Common myeloid progenitor, CD34-positive (primary cell): ENCODE measurements around the gene NADSYN1.

ENCODE experiments used
- CTCF ChIA-PET: fragments of 350-600 bp; sonication (Branson Sonifier 250); formaldehyde crosslinking; loops from one replicate; lab custom pipeline; 2021; ENCODE audit warnings: antibody characterized with exemption; lab: Charles Lee
- POLR2A ChIA-PET: fragments of 350-600 bp; sonication (Branson Sonifier 250); formaldehyde crosslinking; loops from one replicate; lab custom pipeline; 2021; ENCODE audit warnings: antibody characterized with exemption; lab: Charles Lee
- DNase-seq, 3 donors: peaks; one replicate each; pipeline versions ENCODE4 v3.0.0 to v3.0.0-alpha.2; 2013
- H3K27ac ChIP-seq, 2 experiments: 1 replicate in 1 of 2; 2 replicates in 1 of 2; pipeline ENCODE4 v1.7.0; 2013; ENCODE audit warnings: inconsistent platforms in 2 of 2, low read length in 2 of 2, mild to moderate bottlenecking in 2 of 2, low read depth in 1 of 2, moderate library complexity in 1 of 2; ENCODE audit not compliant: severe bottlenecking in 2 of 2, insufficient read depth in 1 of 2, poor library complexity in 1 of 2
- H3K27me3 ChIP-seq, 5 experiments: replicated peaks in 2 of 5; 1 replicate in 3 of 5; 2 replicates in 2 of 5; pipeline versions ENCODE4 v1.6.1 to v1.7.0; 2013; ENCODE audit warnings: low read length in 4 of 5, mild to moderate bottlenecking in 2 of 5, moderate library complexity in 2 of 5, inconsistent platforms in 1 of 5; ENCODE audit not compliant: insufficient read depth in 5 of 5, control insufficient read depth in 4 of 5
- H3K36me3 ChIP-seq, 4 experiments: 1 replicate in 2 of 4; 2 replicates in 2 of 4; pipeline versions ENCODE4 v1.6.1 to v1.7.0; 2013; ENCODE audit warnings: low read length in 3 of 4, control low read depth in 1 of 4, mild to moderate bottlenecking in 1 of 4; ENCODE audit not compliant: control insufficient read depth in 4 of 4, insufficient read depth in 4 of 4
- H3K4me1 ChIP-seq, 4 experiments: 1 replicate in 3 of 4; 2 replicates in 1 of 4; pipeline versions ENCODE4 v1.6.1 to v1.7.1; 2013; ENCODE audit warnings: low read length in 3 of 4, mild to moderate bottlenecking in 3 of 4, control low read depth in 1 of 4, inconsistent platforms in 1 of 4, moderate library complexity in 1 of 4; ENCODE audit not compliant: control insufficient read depth in 4 of 4, insufficient read depth in 4 of 4; ENCODE audit errors: control extremely low read depth in 1 of 4
- H3K4me3 ChIP-seq, 7 experiments: 1 replicate in 4 of 7; 2 replicates in 3 of 7; pipeline versions ENCODE4 v1.5.1 to v1.7.0; 2013; ENCODE audit warnings: mild to moderate bottlenecking in 7 of 7, low read length in 6 of 7, moderate library complexity in 6 of 7, inconsistent platforms in 2 of 7, low read depth in 2 of 7, control low read depth in 1 of 7; ENCODE audit not compliant: insufficient read depth in 4 of 7, control insufficient read depth in 1 of 7; ENCODE audit errors: extremely low read depth in 1 of 7
- H3K9me3 ChIP-seq, 5 experiments: 1 replicate in 4 of 5; 2 replicates in 1 of 5; pipeline versions ENCODE4 v1.6.1 to v1.7.1; 2013; ENCODE audit warnings: low read length in 4 of 5, mild to moderate bottlenecking in 2 of 5, inconsistent platforms in 1 of 5, low read depth in 1 of 5, moderate library complexity in 1 of 5; ENCODE audit not compliant: control insufficient read depth in 4 of 5, insufficient read depth in 2 of 5; ENCODE audit errors: control extremely low read depth in 1 of 5
- WGBS: methylation state at CpG from one replicate; pipeline ENCODE4 v1.1.5; 2013; ENCODE audit not compliant: insufficient coverage; 5-methylcytosine and 5-hydroxymethylcytosine counted together

The NADSYN1 gene

DNA sequence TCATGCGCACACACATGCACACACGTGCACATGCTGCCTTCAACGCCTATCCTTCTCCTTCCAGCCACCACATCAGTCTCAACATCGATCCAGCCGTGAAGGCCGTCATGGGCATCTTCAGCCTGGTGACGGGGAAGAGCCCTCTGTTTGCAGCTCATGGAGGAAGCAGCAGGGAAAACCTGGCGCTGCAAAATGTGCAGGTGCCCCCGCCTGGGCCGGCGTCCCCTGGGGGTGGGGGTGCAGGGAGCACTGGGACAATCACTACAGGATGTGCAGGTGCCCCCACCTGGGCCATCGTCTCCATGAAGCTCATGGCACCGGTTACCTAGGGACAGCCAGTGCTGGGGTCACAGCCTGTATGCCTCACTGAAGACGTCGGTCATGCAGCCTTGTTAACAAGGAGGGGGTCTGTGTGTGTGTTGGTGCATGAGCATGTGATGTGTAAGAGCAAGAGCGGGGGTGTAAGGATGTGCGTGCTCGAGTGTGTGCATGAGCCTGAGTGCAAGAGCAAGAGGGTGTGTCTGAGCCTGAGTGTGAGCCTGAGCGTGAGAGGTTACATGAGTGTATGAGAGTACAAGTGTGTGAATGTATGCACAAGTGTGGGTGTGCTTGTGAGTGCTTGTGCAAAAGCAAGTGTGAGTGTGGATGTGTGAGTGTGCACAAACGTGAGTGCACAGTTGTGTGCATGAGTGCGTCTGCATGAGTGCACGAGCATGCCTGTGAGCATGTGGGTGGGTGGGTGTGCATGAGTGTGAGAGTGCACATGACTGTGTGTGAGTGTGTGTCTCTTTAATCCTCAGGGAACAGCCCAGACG, 31.5 kb downstream of the NADSYN1 start:
- Histone ChIP-seq H3K4me1 (no peaks in the 10 kb centered on the region), H3K36me3 (peaks cover 6 to 89% (median 71%) of the 10 kb centered on the region in 4 experiments), H3K9me3 (no peaks in the 10 kb centered on the region), H3K27me3 (no peaks in the 10 kb centered on the region), H3K4me3 (no peak overlapping the region), H3K27ac (no peak overlapping the region)
- CTCF ChIA-PET = no interaction called here
- POLR2A ChIA-PET = no interaction called here
- 96% methylated on average over 20 of the region's 23 CpGs for WGBS
- no peak for DNase-seq

DNA sequence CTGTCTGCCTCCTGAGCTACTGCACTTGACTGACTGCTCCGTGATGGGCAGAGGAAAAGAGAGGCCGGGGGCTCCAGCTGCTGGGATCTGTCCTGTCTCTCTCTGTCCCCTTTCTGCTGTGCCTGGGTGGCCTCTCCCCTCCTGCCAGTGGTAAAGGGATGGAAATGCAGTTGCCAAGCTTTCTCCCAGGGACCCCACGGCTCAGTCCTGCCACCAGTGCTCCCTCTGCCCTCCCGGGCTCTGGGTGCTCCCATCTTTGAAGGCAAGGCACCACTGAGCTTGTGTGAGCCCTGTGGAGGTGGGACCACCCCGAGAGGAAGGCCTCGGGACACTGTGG, 32.0 kb downstream of the NADSYN1 start:
- DNase-seq = no peak

DNA sequence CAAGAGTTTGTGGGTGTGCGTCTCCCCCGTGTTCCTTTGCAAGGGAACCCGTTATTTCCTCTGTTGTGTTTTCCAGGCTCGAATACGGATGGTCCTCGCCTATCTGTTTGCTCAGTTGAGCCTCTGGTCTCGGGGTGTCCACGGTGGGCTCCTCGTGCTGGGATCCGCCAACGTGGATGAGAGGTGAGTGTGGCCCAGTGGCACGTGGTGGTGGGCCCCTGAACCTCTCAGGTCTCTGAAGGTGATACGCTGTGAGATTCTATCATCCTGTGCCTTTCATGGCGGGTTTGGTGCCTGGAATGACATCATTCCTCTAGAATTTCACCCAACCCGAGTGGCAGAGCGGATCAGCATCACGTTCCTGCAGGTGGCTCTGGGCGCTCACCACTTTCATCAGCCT, 32.5 kb downstream of the NADSYN1 start:
- Histone ChIP-seq H3K4me1 (no peaks in the 10 kb centered on the region), H3K36me3 (peaks cover 8 to 92% (median 73%) of the 10 kb centered on the region in 4 experiments), H3K4me3 (no peak overlapping the region), H3K27me3 (no peaks in the 10 kb centered on the region), H3K27ac (no peak overlapping the region), H3K9me3 (no peaks in the 10 kb centered on the region)
- no peak for DNase-seq
- ChIA-PET CTCF (no interaction called here), POLR2A (no interaction called here)
- 98% methylated on average over 18 of the region's 18 CpGs for WGBS

More for the DNA sequence above, 32.0 kb downstream of the NADSYN1 start:
- Histone ChIP-seq H3K27ac (no peak overlapping the region), H3K9me3 (no peaks in the 10 kb centered on the region), H3K4me3 (no peak overlapping the region), H3K36me3 (peaks cover 8 to 89% (median 71%) of the 10 kb centered on the region in 4 experiments), H3K4me1 (no peaks in the 10 kb centered on the region), H3K27me3 (no peaks in the 10 kb centered on the region)
- ChIA-PET CTCF (no interaction called here), POLR2A (no interaction called here)
- WGBS = 96% methylated on average over 5 of the region's 6 CpGs

DNA sequence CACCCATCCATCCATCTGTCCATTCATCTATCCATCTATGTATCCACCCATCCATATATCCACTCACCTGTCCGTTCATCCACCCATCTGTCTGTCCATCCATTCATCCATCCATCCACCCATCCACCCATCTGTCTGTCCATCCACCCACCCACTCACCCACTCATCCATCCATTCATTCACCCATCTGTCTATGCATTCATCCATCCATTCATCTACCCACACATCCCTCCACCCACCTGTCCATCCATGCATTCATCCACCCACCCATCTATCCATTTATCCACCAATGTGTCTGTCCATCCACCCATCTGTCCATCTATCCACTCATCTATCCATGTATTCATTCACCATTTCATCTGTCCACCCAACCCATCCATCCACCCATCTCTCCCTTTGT, 33.3 kb downstream of the NADSYN1 start:
- peaks cover 8 to 93% (median 71%) of the 10 kb centered on the region in 4 experiments for H3K36me3 ChIP-seq
- no peaks in the 10 kb centered on the region for H3K4me1 ChIP-seq
- H3K9me3 ChIP-seq = no peaks in the 10 kb centered on the region
- WGBS = 100% methylated on average over 1 of the region's 1 CpG
- no peak overlapping the region for H3K27ac ChIP-seq
- H3K4me3 ChIP-seq = no peak overlapping the region
- ChIA-PET CTCF (no interaction called here), POLR2A (no interaction called here)
- DNase-seq = no peak
- no peaks in the 10 kb centered on the region for H3K27me3 ChIP-seq

DNA sequence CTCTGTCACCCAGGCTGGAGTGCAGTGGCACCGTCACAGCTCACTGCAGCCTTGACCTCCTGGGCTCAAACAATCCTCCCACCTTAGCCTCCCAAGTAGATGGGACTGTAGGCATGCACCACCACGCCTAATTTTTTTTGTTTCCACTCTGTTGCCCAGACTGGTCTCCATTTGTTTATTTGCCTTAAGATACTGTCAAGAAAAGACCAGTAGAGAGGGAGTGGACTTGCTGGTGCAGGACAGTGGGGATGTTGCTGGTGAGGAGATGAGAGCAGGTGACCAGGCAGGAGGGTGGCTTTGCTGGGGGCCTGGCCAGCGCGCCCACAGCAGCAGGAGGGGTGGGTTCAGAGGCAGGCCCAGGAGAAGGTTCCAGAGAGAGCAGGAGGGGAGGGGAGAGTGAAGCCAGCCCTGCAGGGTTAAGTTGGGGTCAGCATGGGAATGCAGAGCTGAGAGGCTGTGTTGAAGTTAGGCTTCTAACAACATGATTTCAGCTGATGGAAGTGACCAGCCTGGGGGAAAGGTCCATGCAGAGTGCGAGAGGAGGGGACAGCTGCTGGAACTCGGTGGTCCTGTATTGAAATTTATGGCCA, 35.8 kb downstream of the NADSYN1 start:
- POLR2A ChIA-PET = no interaction called here
- peaks cover 9 to 82% (median 62%) of the 10 kb centered on the region in 4 experiments for H3K36me3 ChIP-seq
- CTCF ChIA-PET = no interaction called here
- DNase-seq = no peak
- H3K9me3 ChIP-seq = no peaks in the 10 kb centered on the region
- no peaks in the 10 kb centered on the region for H3K27me3 ChIP-seq
- no peak overlapping the region for H3K4me3 ChIP-seq
- H3K4me1 ChIP-seq = no peaks in the 10 kb centered on the region
- WGBS = 100% methylated on average over 6 of the region's 6 CpGs
- H3K27ac ChIP-seq = no peak overlapping the region

DNA sequence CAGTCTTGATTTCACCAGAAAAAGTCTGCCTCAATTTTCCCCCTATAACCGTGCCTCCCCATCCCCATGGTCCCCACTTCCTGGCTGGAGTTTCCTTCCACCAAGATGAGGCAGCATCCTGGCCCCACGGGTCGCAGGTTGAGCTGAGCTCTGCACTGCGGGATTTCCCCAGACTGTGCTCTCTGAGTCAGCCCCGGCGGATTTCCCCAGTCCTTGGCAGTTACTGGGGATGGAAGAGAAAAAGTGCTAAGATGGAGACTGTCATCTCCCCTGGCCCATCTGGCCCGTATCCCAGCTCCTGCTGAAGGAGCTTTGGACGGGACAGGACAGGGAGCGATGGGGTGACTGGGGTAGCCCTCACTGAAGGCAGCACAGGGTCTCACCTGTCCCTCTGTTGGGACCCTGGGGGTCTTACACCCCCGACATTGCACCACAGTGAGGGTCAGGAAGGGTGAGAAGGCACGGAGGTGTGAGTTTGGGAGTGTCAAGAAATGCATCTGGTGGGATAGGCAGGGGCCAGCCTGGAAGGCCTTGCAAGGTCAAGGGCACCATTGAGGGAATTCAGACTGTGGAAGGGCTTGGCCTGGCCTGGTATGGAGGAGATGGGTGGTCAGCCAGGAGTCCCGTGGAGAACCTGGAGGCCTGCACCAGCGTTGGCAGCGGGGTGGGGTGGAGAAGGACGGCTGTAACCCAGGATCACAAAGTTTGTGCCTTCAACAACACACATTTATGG, 36.5 kb downstream of the NADSYN1 start:
- ChIA-PET CTCF (no interaction called here), POLR2A (no interaction called here)
- Histone ChIP-seq H3K36me3 (peaks cover 6 to 82% (median 60%) of the 10 kb centered on the region in 4 experiments), H3K27ac (no peak overlapping the region), H3K9me3 (no peaks in the 10 kb centered on the region), H3K4me1 (no peaks in the 10 kb centered on the region), H3K27me3 (no peaks in the 10 kb centered on the region), H3K4me3 (no peak overlapping the region)
- DNase-seq = no peak
- 83% methylated on average over 9 of the region's 15 CpGs for whole genome bisulfite sequencing
